Cerebellar cortex (tissue), 1 donor: ENCODE data around the gene CSMD2.

ENCODE experiments used
- DNase-seq: peaks from one replicate; pipeline ENCODE4 v3.0.0-alpha.2; 2015; ENCODE audit warnings: low spot score

The CSMD2 gene

GRCh38 chr1:33482412-33482811 is 682.6 kb downstream of the CSMD2 start:
- DNase-seq = no peak

GRCh38 chr1:33477451-33477850 is 687.6 kb downstream of the CSMD2 start:
- no peak for DNase-seq

GRCh38 chr1:33473900-33474299 is 691.1 kb downstream of the CSMD2 start:
- no peak for DNase-seq

- peak; percentile 99 for DNase-seq
Observed at GRCh38 chr1:33472269-33472980, 692.6 kb downstream of the CSMD2 start, which contains the start of gene ZSCAN20. TSS of gene ZSCAN20 (plus strand) at chr1:33472645. CDS start at chr1:33479289, 6,644 bp downstream.

- no peak for DNase-seq
Observed at GRCh38 chr1:33471416-33471815, 693.6 kb downstream of the CSMD2 start.

- DNase-seq = peak; percentile 97
Observed at GRCh38 chr1:33470495-33471012, 694.5 kb downstream of the CSMD2 start.

GRCh38 chr1:33469691-33470090 is 695.3 kb downstream of the CSMD2 start:
- no peak for DNase-seq

- no peak for DNase-seq
Observed at GRCh38 chr1:33468967-33469366, 696.1 kb downstream of the CSMD2 start.

GRCh38 chr1:33468531-33468930 is 696.5 kb downstream of the CSMD2 start:
- no peak for DNase-seq

- peak; percentile 23 for DNase-seq
Observed at GRCh38 chr1:33468011-33468410, 697.0 kb downstream of the CSMD2 start.

- DNase-seq = peak; percentile 27
Observed at GRCh38 chr1:33466159-33466558, 698.9 kb downstream of the CSMD2 start.

GRCh38 chr1:33465316-33465715 is 699.7 kb downstream of the CSMD2 start:
- DNase-seq = no peak

- no peak for DNase-seq
Observed at GRCh38 chr1:33464552-33464951, 700.5 kb downstream of the CSMD2 start.
